Ramos (cell line): ENCODE results near the gene ANKRD30B.
"Not testable (repeated sequence)": the region's sequence is repeated elsewhere in the genome, so short reads cannot be mapped to it uniquely, and the experiment has no call there.

Experiments
- in situ Hi-C: fragments of 300-500 bp; cut with MboI; formaldehyde crosslinking; loops from one replicate; pipeline ENCODE4 v1.14.3; 2022; ENCODE audit warnings: low sequenced_read_pairs; ENCODE audit not compliant: unreplicated experiment

Gene ANKRD30B

DNA sequence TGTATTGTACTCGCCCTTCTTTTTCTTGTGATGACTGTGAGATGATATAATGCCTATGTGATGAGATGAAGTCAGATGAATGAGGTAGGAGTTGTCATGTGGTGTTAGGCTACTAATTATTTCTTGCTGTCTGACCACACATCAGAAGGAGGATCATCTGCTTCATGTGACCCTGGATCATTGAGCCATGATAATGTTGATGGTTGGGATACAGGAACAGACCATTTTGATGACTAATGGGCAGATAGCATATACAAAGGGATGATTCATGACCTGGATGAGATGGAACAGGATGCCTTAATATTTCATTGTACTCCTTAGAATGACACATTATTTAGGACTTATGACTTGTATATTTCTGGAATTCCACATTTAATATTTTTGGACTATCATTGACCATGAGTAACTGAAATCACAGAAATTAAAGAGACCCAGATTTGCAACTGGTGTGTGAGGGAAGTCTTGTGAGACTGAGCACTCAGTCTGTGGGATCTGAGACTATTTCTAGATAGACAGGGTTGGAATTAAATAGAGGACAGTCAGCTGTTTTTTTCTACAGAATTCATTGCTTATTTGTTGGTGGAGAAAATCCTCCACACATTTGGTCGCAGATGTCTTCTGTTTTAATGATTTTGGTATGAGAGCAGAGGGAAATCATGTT is 79.1 kb downstream of the ANKRD30B start:
- in situ Hi-C loops: not testable (repeated sequence)

DNA sequence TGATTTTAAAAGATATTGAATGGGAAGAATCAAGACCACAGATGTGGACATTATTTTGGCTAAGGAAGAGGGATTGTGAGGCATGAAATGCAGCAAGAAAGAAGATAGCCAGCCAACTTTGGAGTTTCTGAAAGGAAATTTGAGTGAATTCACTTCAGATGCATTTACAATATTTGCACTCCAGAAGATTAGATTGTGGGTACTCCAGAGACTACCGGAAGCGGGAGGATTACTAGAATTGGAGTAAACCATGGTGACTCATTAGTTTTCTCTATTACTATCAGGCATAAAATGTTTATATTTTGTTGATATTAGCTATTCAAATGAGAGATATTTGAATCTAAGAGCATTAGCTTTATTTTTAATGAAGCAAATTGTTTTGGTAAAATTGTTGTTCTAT is 93.6 kb downstream of the ANKRD30B start:
- in situ Hi-C loops: not testable (repeated sequence)

DNA sequence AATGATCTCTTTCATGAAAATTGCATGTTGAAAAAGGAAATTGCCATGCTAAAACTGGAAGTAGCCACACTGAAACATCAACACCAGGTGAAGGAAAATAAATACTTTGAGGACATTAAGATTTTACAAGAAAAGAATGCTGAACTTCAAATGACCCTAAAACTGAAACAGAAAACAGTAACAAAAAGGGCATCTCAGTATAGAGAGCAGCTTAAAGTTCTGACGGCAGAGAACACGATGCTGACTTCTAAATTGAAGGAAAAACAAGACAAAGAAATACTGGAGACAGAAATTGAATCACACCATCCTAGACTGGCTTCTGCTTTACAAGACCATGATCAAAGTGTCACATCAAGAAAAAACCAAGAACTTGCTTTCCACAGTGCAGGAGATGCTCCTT is 103.6 kb downstream of the ANKRD30B start:
- in situ Hi-C loops: not testable (repeated sequence)

- in situ Hi-C loops: not testable (repeated sequence)
Measured at GRCh38 chr18:14855634-14856033, 107.7 kb downstream of the ANKRD30B start.

GRCh38 chr18:14856256-14856655 is 108.3 kb downstream of the ANKRD30B start:
- in situ Hi-C loops: not testable (repeated sequence)

GRCh38 chr18:14858514-14858913 is 110.5 kb downstream of the ANKRD30B start:
- in situ Hi-C loops: not testable (repeated sequence)

DNA sequence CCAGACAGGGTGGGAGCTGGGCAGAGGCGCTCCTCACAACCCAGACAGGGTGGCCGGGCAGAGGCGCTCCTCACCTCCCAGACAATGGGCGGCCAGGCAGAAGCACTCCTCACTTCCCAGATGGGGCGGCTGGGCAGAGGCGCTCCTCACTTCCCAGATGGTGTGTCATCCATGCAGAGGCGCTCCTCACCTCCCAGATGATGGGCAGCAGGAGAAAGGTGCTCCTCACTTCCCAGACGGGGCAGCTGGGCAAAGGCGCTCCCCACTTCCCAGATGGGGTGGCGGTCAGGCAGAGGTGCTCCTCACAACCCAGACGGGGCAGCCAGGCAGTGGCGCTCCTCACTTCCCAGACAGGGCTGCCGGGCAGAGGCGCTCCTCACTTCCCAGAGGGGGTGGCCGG is 112.0 kb downstream of the ANKRD30B start:
- in situ Hi-C loops: not testable (repeated sequence)

DNA sequence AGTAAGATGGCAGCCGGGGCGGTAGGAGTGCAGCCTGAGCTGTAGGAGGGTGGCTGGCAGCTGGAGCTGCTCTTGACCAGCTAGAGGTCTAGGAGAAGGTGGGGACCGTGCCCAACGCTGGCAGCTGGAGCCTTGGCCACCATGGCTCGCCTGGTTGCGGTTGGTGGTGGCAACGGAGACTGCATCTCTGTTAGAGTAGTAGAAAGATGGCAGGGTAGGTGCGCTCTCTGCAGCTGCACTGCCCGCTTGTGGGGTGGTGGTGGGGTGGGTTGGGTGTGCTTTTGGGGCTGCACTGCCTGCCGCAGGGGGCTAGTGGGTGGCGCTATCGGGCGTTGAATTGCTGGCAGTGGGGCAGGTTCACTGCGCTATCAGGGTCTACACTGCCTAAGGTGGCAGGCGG is 118.5 kb downstream of the ANKRD30B start:
- in situ Hi-C loops: not testable (repeated sequence)

- in situ Hi-C loops: not testable (repeated sequence)
Measured at GRCh38 chr18:14867988-14868387, 120.0 kb downstream of the ANKRD30B start.

DNA sequence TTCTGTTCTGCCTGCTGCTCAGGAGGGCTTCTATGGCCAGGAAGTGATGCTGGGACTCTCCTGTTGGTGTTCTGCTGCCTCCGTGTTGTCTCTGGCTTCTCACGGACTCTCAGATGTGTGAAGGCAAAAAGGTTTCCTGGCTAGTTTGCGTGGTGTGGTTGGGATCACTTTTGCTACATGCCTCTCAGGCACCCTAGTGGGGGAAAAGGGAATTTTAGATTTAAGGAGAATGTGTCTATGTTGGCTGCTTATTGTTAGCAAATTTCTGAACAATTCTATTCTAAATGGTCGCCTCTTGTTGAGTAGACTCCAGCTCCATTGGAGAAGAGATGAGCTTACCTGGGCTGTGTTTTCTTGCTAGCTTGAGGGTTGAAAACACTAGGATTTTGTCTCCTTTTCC is 120.9 kb downstream of the ANKRD30B start:
- in situ Hi-C loops: not testable (repeated sequence)

GRCh38 chr18:14878826-14879225 is 130.9 kb downstream of the ANKRD30B start:
- in situ Hi-C loops: not testable (repeated sequence)

GRCh38 chr18:14900435-14900834 is 152.5 kb downstream of the ANKRD30B start:
- in situ Hi-C loops: no loop called here
